ENCODE results near the gene MS4A4E.

DNA sequence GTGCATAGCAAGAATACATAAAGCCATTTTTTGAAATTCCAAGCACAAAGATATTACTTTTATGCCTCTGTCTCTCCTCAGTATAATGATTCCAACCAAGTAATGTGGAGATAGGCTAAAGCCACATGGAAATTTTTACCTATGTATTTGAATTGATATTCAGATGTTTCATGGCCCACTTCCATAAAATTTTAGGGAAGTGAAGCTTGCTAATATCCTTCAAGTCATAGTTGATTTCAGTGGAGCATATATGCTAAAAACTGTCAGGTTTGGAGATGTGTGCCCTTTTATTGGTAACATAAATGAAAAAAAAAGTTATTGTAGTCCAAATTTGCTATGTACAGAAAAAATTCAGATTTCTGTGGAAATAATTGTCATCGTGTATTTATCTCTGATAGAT lies 12.3 kb downstream of the MS4A4E start:
- no peak for TF ChIP-seq TCF4 (CRISPR knock-in tag; IDR thresholded peaks at IDR 0.05; ENCODE audit: borderline replicate concordance)
- TF ChIP-seq ARNTL (CRISPR knock-in tag; IDR thresholded peaks at IDR 0.05; ENCODE audit: borderline replicate concordance, low read depth): no peak
- no peak for TF ChIP-seq ZNF70 (CRISPR knock-in tag; IDR thresholded peaks at IDR 0.05)
- TF ChIP-seq, protein P1, sequence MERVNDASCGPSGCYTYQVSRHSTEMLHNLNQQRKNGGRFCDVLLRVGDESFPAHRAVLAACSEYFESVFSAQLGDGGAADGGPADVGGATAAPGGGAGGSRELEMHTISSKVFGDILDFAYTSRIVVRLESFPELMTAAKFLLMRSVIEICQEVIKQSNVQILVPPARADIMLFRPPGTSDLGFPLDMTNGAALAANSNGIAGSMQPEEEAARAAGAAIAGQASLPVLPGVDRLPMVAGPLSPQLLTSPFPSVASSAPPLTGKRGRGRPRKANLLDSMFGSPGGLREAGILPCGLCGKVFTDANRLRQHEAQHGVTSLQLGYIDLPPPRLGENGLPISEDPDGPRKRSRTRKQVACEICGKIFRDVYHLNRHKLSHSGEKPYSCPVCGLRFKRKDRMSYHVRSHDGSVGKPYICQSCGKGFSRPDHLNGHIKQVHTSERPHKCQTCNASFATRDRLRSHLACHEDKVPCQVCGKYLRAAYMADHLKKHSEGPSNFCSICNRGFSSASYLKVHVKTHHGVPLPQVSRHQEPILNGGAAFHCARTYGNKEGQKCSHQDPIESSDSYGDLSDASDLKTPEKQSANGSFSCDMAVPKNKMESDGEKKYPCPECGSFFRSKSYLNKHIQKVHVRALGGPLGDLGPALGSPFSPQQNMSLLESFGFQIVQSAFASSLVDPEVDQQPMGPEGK (CRISPR knock-in tag; IDR thresholded peaks at IDR 0.05; ENCODE audit: borderline replicate concordance): no peak
- TF ChIP-seq RARB (CRISPR knock-in tag; IDR thresholded peaks at IDR 0.05): no peak
- TF ChIP-seq ISL1 (CRISPR knock-in tag; IDR thresholded peaks at IDR 0.05): no peak
- TF ChIP-seq ZC3H10 (CRISPR knock-in tag; IDR thresholded peaks at IDR 0.05): no peak
- no peak for TF ChIP-seq ZNF565 (CRISPR knock-in tag; conservative IDR thresholded peaks at IDR 0.05; ENCODE audit: low read depth)
